Fibroblast of skin of back (primary cell): ENCODE measurements around the gene GJA10. TPM values are rescaled to one million over a fixed set of nuclear protein-coding genes. Genes with fewer than 3 reads are reported as not detected.
A peak's percentile ranks its signal among the peaks of the same experiment; 100 is the strongest.
"Not testable (repeated sequence)": the region's sequence is repeated elsewhere in the genome, so short reads cannot be mapped to it uniquely, and the experiment has no call there.

Experiments
- DNase-seq: peaks from one replicate; pipeline ENCODE4 v3.0.0-alpha.2; 2013
- polyA plus RNA-seq, 2 experiments: library from polyadenylated mRNA; unstranded; fragments of 120-200 nt; gene quantifications; one replicate each; pipeline ENCODE4 v1.2.1, GENCODE V29; 2013; ENCODE audit not compliant: insufficient read length in 2 of 2

Gene GJA10
- not detected for polyA plus RNA-seq (2013, experiment 1 of 2; ENCODE audit: insufficient read length)
- polyA plus RNA-seq (2013, experiment 2 of 2; ENCODE audit: insufficient read length), result not detected

DNA sequence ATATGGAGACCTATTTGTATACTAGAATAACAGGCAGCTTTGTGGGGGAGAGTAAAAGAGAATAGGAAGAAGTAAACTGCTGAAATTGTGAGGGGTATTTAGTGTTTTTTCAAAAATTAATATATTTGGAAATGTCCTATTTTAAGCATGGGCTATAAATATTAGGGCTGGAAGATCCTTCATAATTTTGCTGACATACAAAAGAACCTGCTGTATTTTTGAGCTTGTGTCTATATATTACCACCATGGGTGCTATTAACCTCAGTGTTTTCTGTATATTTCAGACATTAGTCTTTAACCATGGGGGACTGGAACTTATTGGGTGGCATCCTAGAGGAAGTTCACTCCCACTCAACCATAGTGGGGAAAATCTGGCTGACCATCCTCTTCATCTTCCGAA is at the start of gene GJA10:
Gene GJA10 (plus strand): TSS at position 301 of the 400 bp plus-strand sequence. CDS start 0 bp downstream, at position 301.
- no peak for DNase-seq

DNA sequence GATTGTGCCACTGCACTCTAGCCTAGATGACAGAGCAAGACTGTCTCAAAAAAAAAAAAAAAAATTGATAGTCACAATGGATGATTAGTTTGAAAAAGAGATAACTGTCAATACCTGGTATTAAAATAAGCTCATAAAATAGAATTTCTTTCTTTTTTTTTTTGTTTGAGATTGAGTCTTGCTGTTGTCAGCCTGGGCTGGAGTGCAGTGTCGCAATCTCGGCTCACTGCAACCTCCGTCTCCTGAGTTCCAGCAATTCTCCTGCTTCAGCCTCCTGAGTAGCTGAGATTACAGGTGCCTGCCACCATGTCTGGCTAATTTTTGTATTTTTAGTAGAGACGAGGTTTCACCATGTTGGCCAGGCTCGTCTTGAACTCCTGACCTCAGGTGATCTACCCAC is 46.8 kb upstream of the GJA10 start:
- DNase-seq, result not testable (repeated sequence)

GRCh38 chr6:89853068-89853467 is 41.2 kb upstream of the GJA10 start:
- peak; percentile 54 for DNase-seq

- DNase-seq, result no peak
These were observed 36.2 kb upstream of the GJA10 start for GRCh38 chr6:89858041-89858440.

- DNase-seq, result no peak
These were observed 34.5 kb upstream of the GJA10 start for GRCh38 chr6:89859744-89860143.

DNA sequence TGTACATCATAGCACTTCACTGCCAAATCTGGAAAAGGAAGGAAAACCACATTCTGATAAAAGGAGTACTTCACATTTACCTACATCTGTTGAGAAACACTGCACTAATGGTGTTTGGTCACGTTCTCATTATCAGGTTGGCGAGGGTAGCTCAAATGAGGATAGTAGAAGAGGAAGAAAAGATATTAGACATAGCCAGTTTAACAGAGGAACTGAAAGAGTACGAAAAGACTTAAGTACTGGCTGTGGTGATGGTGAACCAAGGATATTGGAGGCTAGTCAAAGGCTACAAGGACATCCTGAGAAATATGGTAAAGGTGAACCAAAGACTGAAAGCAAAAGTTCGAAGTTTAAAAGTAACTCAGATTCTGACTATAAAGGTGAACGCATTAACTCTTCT is 32.0 kb upstream of the GJA10 start:
- DNase-seq, result no peak

DNA sequence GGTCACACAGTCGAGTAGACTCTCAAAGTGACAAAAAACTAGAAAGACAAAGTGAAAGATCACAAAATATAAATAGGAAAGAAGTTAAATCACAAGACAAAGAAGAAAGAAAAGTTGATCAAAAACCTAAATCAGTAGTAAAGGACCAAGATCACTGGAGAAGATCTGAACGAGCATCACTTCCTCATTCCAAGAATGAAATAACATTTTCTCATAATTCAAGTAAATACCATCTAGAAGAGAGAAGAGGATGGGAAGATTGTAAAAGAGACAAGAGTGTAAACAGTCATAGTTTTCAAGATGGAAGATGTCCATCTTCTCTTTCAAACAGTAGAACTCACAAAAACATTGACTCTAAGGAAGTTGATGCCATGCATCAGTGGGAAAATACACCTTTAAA is 31.6 kb upstream of the GJA10 start:
- no peak for DNase-seq

GRCh38 chr6:89866024-89866678 is 28.1 kb upstream of the GJA10 start:
- DNase-seq, result no peak

DNA sequence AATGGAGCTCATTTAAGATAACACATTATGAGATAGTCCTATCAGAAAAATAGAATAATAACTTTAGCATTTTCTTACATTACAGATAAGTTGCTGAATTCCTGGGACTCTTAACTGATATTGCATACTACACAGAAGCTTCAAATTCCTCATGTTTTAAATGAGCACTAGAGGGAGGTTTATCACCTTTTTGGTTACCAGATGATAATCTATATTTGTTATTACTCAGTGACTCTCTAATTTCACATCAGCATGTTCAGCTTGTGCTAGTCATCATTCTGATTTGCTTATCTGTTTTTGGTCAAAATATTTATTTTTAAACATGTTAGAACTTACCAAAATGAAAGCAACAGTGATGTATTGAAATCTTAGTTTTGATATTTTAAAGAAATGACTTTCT is 20.5 kb upstream of the GJA10 start:
- no peak for DNase-seq

DNA sequence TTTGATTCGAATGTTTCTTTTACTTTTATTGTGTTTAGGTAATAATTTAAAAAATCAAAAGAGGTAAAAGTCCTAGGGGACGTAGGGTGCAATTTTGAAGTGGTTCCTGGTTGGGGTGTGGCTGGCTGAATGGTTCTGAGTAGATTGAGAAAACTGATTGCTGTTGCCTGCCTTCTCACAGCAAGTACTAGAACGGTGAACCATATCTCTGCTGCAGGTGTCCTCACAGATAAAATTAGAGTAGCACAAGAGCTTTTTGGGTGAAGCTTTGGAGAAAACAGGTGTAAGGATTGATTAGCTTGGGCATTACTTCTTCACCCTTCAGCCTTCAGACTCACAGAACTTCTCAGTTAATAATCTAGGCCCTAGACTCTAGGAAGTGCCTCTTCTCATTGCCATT is 19.8 kb upstream of the GJA10 start:
- no peak for DNase-seq

DNA sequence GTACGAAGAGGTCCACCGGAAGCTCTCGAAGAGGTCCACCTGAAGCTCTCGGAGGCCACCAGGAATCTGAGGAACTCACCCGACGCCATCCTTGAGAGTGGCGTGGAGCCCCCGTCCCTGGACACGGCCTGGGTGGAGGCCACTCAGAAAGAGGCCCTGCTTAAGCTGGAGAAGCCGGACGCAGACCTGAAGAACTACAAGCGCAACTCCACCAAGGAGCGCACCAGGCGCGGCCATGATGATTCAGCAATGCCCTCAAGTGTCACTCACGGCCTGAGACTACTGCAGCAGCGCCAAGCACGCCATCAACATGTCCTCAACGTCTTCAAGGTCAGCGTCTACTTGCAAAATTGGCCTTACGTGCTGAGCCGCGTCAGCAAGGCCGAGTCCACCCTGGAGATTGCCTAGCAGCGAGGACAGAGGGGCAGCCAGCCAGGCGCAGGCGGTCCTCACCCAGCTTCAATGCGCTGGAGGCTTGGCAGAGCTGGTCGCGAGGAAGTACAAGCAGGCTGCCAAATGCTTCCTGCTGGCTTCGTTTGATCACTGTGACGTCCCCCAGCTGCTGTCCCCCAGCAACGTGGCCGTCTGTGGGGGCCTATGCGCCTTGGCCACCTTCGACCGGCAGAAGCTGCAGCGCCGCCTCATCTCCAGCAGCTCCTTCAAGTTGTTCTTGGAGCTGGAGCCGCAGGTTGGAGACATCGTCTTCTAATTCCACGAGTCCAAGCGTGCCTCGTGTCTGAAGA is 7.7 kb upstream of the GJA10 start:
- DNase-seq, result no peak

- peak; percentile 8 for DNase-seq
These were observed 6.7 kb upstream of the GJA10 start for GRCh38 chr6:89887452-89888137.

DNA sequence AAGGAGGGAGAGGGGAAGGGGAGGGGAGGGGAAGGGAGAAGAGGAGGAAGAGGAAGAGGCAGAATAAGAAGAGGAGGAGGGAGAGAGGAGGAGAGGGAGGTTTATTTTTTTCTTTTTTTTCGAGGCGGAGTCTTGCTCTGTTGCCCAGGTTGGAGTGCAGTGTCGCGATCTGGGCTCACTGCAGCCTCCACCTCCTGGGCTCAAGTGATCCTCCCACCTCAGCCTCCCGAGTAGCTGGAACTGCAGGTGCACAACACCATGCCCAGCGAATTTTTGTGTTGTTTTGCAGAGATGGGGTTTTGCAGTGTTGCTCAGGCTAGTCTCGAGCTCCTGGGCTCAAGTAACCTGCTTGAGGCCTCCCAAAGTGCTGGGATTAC is 6.1 kb upstream of the GJA10 start:
- DNase-seq, result no peak

- DNase-seq, result no peak
These were observed 5.4 kb upstream of the GJA10 start for GRCh38 chr6:89888871-89889270.

GRCh38 chr6:89890845-89891528 is 3.3 kb upstream of the GJA10 start:
- DNase-seq, result not testable (repeated sequence)

GRCh38 chr6:89892577-89892976 is 1.7 kb upstream of the GJA10 start:
- not testable (repeated sequence) for DNase-seq

GRCh38 chr6:89895276-89895874 is 1.1 kb downstream of the GJA10 start:
- peak; percentile 68 for DNase-seq

DNA sequence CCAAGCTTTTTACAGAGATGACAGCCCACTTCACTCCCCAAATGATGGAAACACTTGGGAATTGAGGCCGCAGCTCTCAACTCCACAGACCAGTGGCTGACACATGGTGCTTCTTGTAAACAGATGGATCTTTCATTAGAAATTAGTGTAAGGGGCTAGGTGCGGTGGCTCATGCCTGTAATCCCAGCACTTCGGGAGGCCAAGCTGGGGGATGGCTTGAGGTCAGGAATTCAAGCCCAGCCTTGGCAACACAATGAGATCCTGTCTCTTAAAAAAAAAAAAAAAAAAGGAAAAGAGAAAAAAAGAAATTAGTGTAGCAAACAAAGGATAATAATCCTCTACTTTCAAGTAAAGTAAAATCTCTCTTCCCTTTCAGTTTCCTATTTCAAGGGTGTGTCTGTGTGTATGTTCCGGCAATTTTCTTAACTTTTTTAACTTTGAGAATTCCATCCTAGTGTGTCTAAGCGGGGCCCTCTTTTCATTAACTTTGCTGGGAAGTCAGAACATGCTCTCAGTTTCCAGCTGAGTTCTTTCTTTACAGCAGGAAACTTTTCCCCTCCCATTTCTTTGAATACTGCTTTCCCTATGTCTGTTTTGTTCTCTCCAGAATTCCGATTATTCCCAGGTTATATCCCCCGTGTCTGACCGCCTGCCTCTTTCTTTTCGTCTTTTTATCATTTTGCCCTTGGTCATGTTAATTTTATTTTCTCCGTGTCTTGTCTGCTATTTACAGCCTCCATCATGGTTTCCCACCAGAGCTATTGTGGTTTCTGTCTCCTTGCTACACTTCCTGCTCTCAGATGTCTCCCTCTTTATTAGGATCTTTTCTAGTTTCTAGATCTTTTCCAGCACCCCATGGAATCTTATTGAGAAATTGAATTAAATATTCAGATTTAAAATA is 16.0 kb downstream of the GJA10 start:
- DNase-seq, result not testable (repeated sequence)

- no peak for DNase-seq
These were observed 16.6 kb downstream of the GJA10 start for GRCh38 chr6:89910902-89911240.

DNA sequence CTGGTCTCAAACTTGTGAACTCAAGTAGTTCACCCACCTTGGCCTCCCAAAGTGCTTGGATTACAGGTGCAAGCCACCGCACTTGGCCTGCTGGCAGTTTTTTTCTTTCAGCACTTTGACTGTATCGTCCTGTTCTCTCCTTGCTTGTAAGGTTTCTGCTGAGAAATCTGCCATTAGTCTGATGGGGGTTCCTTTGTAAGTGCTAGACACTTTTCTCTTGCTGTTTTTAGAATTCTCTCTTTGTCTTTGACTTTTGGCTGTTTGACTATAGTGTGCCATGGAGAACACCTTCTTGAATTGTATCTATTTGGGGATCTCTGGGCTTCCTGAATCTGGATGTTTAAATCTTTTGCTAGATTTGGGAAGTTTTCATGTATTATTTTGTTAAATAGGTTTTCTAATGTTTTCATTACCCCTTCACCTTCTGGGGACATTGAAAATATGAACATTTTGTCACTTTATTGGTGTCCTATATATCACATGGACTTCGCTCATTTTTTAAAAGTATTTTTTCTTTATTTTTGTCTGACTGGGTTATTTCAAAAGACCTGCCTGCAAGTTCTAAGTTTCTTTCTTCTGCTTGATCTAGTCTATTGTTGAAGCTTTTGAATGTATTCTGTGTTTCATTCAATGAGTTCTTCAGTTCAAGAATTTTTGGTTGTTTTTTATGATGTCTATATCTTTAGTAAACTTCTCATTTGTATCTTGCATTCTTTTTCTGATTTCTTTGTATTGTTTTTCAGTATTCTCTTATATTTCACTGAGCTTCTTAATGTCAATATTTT is 22.1 kb downstream of the GJA10 start:
- DNase-seq, result no peak

- no peak for DNase-seq
These were observed 22.9 kb downstream of the GJA10 start for GRCh38 chr6:89917216-89917615.
